ENCODE measurements around the gene GRIN2C.

GRIN2C gene

DNA sequence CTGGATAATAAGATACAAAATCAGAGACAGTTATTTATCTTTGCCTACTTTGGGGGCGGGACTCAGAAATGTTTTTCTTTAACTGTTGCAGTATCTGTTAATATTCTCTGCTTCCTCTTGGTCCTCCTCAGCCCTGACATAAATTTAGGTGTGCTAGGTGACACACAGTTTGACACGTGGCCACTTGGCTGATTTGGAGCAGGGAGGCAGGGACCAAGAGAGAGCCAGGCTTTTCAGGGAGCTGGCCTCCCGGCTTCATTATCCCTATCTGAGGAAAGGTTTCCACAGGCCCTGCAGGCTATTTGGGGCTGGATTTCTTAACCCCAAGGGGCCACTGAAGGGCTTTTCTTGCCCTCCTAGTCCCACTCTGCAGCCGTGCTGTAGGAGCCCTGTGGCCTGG, 63.5 kb downstream of the GRIN2C start:
- DNase-seq: no peak

DNA sequence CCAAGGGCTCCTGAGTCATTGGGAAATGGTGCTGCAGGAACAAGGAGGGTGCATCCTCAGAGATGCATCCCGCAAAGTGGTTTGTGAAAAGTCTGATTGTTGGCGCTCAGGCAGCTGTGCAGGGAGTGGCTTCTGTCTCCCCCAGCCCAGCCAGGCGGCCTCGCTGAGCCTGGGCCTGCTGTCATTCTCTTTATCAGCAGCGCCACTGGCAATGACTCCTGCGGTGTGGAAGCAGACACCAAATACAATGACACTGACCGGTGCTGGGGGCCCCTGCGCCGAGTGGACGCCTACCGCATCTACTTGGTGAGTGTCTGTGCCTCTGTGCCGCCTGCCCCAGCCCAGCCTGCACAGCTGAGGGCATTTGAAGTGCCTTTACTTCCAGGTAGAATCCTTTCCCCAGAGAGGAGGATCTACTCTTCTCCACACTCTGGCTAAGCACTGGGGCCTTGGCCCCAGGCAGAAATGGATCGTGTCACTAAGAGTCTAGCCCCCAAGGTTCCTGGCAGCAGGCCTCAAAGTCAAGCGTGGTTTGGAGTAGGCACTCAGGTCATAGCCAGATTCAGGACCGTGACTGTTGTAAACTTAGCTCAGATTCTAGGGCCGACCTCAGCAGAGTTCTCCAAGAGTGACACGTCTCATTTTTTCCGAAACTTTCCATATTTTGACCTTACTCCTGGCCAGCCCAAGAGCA, 64.2 kb downstream of the GRIN2C start:
- no peak for DNase-seq

DNA sequence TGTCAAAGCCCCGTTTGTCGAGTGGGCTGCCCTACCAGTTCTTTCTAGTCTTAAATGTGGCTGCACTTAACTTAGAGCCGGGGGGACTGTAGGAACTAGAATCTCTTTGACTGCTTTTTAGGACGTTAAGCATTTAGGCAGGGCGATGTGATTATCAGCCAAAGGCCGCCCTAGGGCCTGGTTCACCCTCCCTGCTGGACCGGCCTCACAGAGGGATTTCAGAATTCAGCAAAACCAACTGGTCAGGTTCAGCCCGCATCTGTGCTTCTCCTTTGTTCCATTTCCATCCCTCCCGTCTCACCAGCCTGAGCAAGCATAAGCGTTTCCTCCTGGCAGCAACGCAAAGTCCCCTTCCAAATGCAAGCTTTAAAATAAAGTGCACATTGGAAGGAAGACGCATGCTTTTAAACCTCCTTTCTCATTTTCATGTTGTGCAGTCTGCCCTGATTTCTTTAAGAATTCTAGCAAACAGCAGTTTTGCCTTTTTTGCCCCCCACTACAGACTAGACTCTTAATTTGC, 67.0 kb downstream of the GRIN2C start:
- DNase-seq: no peak
